ENCODE measurements around the gene CNGB1. TPM values are rescaled to one million over a fixed set of nuclear protein-coding genes. Genes with fewer than 3 reads are reported as not detected.

The CNGB1 gene
- total RNA-seq, 1 donor from 2014 or later, result not detected

- peaks cover 60% of the 10 kb centered on the region for H3K4me1 Mint-ChIP-seq (ENCODE audit: low read depth)
- H3K36me3 Mint-ChIP-seq (ENCODE audit: low read depth), result no peaks in the 10 kb centered on the region
- no peak overlapping the region for H3K4me3 Mint-ChIP-seq (ENCODE audit: unreplicated experiment)
- TF ChIP-seq CTCF (IDR thresholded peaks at IDR 0.05), result no peak
- no peak for DNase-seq (ENCODE audit: low spot score)
- no peaks in the 10 kb centered on the region for H3K27me3 Mint-ChIP-seq (ENCODE audit: low read depth)
- H3K27ac Mint-ChIP-seq (ENCODE audit: unreplicated experiment), result no peak overlapping the region
- H3K9me3 Mint-ChIP-seq (ENCODE audit: low read depth), result no peaks in the 10 kb centered on the region
Observed at GRCh38 chr16:57844416-57845030, 126.4 kb downstream of the CNGB1 start.

DNA sequence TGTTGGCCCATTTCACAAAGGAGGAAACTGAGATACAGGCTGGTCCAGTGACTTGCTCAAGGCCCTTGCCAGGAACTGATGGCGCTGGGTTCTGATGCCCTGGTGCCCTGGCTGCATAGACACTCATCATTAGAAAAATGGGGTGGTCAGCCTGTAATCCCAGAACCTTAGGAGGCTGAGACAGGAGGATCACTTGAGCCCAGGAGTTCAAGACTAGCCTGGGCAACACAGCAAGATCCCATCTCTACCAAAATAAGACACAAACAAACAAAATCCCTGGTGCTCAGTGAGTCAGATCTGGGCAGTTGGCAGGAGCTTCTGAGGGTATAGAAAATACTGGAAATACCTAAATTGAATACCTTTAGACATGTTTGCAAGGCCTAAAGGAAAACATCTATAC is 127.5 kb downstream of the CNGB1 start:
- H3K27ac Mint-ChIP-seq (ENCODE audit: unreplicated experiment), result no peak overlapping the region
- no peak for DNase-seq (ENCODE audit: low spot score)
- H3K4me3 Mint-ChIP-seq (ENCODE audit: unreplicated experiment), result no peak overlapping the region
- no peak for TF ChIP-seq CTCF (IDR thresholded peaks at IDR 0.05)
- H3K9me3 Mint-ChIP-seq (ENCODE audit: low read depth), result no peaks in the 10 kb centered on the region
- peaks cover 65% of the 10 kb centered on the region for H3K4me1 Mint-ChIP-seq (ENCODE audit: low read depth)
- H3K27me3 Mint-ChIP-seq (ENCODE audit: low read depth), result no peaks in the 10 kb centered on the region
- no peaks in the 10 kb centered on the region for H3K36me3 Mint-ChIP-seq (ENCODE audit: low read depth)

GRCh38 chr16:57842601-57843000 is 128.3 kb downstream of the CNGB1 start:
- Mint-ChIP-seq H3K4me1 (ENCODE audit: low read depth) (peaks cover 73% of the 10 kb centered on the region), H3K27ac (ENCODE audit: unreplicated experiment) (peak overlapping the region; percentile 94), H3K36me3 (ENCODE audit: low read depth) (no peaks in the 10 kb centered on the region), H3K9me3 (ENCODE audit: low read depth) (no peaks in the 10 kb centered on the region), H3K4me3 (ENCODE audit: unreplicated experiment) (no peak overlapping the region), H3K27me3 (ENCODE audit: low read depth) (no peaks in the 10 kb centered on the region)
- no peak for TF ChIP-seq CTCF (IDR thresholded peaks at IDR 0.05)
- no peak for DNase-seq (ENCODE audit: low spot score)

DNA sequence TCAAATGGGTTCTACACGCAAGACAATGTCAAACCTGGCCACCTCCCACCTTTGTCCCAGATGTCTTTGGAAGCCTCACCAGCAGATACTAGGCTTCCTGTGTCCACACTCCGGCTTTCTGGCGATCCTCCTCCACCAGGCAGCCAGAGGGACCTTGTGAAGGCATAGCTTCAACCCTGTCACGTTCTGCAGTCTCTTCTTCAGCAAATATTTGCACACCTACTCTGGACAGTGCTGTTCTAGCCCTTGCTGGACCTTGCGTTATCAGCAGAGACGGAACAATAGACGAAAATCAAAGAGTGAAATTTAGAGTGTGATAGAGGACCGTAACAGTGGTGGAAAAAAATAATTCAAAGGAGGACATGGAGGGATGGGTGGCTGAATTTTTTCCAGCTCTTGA is 130.1 kb downstream of the CNGB1 start:
- no peak for TF ChIP-seq CTCF (IDR thresholded peaks at IDR 0.05)
- Mint-ChIP-seq H3K36me3 (ENCODE audit: low read depth) (no peaks in the 10 kb centered on the region), H3K27me3 (ENCODE audit: low read depth) (no peaks in the 10 kb centered on the region), H3K4me1 (ENCODE audit: low read depth) (peaks cover 74% of the 10 kb centered on the region), H3K27ac (ENCODE audit: unreplicated experiment) (no peak overlapping the region), H3K4me3 (ENCODE audit: unreplicated experiment) (no peak overlapping the region), H3K9me3 (ENCODE audit: low read depth) (no peaks in the 10 kb centered on the region)
- DNase-seq (ENCODE audit: low spot score), result peak; percentile 29

- H3K27ac Mint-ChIP-seq (ENCODE audit: unreplicated experiment), result no peak overlapping the region
- peaks cover 70% of the 10 kb centered on the region for H3K4me1 Mint-ChIP-seq (ENCODE audit: low read depth)
- peak; percentile 59 for DNase-seq (ENCODE audit: low spot score)
- no peak overlapping the region for H3K4me3 Mint-ChIP-seq (ENCODE audit: unreplicated experiment)
- H3K36me3 Mint-ChIP-seq (ENCODE audit: low read depth), result no peaks in the 10 kb centered on the region
- no peak for TF ChIP-seq CTCF (IDR thresholded peaks at IDR 0.05)
- no peaks in the 10 kb centered on the region for H3K9me3 Mint-ChIP-seq (ENCODE audit: low read depth)
- H3K27me3 Mint-ChIP-seq (ENCODE audit: low read depth), result no peaks in the 10 kb centered on the region
Observed at GRCh38 chr16:57838161-57838560, 132.8 kb downstream of the CNGB1 start.

Measured in chondrocyte (in vitro differentiated cells).